H54 (cell line): ENCODE measurements around the gene METTL24.

Experiments
- DNase-seq: peaks from one replicate; pipeline ENCODE4 v3.0.0; 2011; ENCODE audit warnings: low spot score, mixed read lengths; ENCODE audit not compliant: insufficient read length
- FAIRE-seq: peaks from 3 replicates; lab custom pipeline; 2011; peaks lifted over from hg19 to GRCh38; lab: Jason Lieb, UNC
- POLR2A ChIP-seq: IDR thresholded peaks from 2 replicates; pipeline ENCODE4 v1.6.1; 2011; ENCODE audit warnings: low read depth, mild to moderate bottlenecking, low read length

METTL24 gene

GRCh38 chr6:110337486-110337885, 20.7 kb downstream of the METTL24 start:
- DNase-seq = no peak
- FAIRE-seq = no peak
- TF ChIP-seq POLR2A = no peak

GRCh38 chr6:110334423-110335180, 23.5 kb downstream of the METTL24 start:
- DNase-seq (no peak), FAIRE-seq (no peak)
- TF ChIP-seq POLR2A = no peak

DNA sequence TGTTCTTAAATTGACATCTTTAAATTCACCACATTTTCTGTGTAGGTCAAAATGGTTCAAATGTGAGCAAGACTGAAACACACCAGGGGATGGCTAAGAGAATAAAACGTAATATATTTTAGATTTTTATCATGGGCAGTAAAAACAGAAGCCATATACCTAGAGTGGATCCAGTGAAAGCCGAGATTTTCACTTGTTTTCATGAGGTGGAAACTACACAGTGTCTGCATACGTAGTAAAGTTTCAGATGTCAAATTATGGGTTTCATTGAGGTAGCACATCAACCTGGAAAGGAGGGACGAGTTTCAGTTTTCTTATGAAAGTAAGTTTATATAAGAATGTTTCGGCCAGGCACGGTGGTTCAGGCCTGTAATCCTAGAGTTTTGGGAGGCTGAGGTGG, 25.9 kb downstream of the METTL24 start:
- FAIRE-seq = no peak

GRCh38 chr6:110331816-110332215, 26.3 kb downstream of the METTL24 start:
- no peak for DNase-seq
- no peak for TF ChIP-seq POLR2A
- no peak for FAIRE-seq

More for the DNA sequence above, 25.9 kb downstream of the METTL24 start:
- no peak for DNase-seq
- no peak for TF ChIP-seq POLR2A

DNA sequence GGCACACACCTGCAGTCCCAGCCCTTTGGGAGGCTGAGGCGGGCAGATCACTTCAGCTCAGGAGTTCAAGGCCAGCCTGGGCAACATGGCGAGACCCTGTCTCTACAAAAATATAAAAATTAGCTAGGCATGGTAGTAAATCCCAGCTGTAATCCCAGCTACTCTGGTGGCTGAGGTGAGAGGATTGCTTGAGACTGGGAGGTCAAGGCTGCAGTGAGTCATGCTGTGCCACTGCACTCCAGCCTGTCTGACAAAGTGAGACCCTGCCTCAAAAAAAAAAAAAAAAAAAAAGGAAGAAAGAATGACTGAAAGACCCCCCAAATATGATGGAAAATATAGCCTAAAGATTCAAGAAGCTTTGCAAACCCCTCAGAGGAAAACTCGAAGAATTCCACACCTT, 26.8 kb downstream of the METTL24 start:
- TF ChIP-seq POLR2A = no peak
- no peak for DNase-seq
- no peak for FAIRE-seq

GRCh38 chr6:110329714-110330436, 28.3 kb downstream of the METTL24 start:
- FAIRE-seq (no peak), DNase-seq (no peak)

GRCh38 chr6:110329348-110329713, 28.8 kb downstream of the METTL24 start:
- TF ChIP-seq POLR2A = no peak
- DNase-seq (no peak), FAIRE-seq (no peak)

More at GRCh38 chr6:110329714-110330436, 28.3 kb downstream of the METTL24 start:
- no peak for TF ChIP-seq POLR2A

DNA sequence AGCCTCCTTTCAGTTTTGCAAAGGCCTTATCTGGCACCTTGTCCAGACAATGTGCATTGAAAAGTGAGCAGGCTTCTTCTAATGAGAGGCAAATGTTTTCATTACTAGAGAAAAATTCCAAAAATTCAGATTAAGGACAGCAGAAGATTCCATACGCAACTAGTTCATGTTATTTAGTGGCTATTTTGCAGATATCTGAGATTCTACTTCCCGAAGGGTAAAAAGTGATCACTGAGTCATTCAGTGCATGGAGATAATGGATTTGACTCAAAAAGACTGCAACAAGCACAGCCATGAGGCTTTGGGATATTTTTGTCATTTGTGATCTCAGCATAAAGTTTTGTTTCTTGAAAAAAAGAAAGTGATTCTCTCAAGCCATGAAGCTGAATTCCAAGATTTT, 29.9 kb downstream of the METTL24 start:
- TF ChIP-seq POLR2A = no peak
- FAIRE-seq (no peak), DNase-seq (no peak)

DNA sequence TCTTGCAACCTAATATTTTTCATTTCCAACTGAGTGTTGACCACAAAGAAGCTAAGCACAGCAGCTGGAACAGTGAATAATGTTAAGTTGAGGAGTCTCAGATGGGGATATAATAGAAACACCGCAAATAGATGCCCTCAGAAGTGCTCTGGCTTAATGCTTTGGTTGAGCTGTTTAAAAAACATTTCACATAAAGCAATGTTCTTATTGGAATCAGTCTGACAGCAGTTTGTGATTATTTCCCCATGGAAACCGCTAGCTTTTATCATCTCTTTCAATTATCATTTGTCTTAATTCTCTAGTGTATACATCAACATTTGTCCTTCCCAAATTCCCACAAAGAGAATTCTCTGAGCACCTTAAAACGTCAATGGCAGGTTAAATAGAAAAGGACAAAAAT, 30.8 kb downstream of the METTL24 start:
- FAIRE-seq = no peak
- no peak for TF ChIP-seq POLR2A
- DNase-seq = no peak

DNA sequence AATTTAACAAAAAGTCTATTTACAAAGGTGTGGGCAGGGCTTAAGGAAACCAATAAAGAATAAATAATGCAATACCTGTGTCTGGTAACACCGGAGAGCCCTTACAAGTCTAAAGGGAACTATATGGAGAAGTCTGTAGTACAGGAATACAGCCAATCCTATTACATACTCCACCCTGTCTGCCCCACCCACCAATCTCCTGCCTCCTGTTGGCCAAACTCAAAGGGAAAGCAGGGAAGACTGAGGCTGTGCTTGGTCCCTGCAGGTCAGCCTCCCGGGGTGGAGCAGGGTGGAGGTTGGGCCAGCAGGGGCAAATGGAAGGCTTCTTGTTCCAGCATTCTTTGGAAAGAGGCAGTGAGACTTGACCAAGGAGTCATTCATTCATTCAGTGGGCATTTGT, 31.5 kb downstream of the METTL24 start:
- TF ChIP-seq POLR2A = no peak
- DNase-seq (no peak), FAIRE-seq (no peak)

- DNase-seq (no peak), FAIRE-seq (no peak)
- no peak for TF ChIP-seq POLR2A
These were observed 32.1 kb downstream of the METTL24 start for GRCh38 chr6:110326057-110326456.

DNA sequence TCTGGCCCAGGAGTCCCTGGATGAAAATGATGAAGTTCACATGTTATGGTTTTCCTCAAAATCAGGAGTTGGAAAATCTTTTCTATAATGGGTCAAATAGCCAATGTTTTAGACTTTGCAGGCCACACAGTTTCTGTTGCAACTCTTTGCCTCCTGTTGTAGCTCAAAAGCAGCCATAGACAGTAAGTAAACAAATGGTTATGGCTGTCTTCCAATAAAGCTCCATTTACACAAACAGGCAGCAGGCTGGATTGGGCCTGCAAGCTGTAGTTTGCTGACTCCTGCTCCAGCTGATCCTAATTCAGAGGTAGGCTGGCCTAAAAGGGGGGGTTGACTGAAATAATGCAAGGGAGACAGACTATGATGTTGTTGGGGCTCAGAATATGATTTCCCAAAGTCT, 33.0 kb downstream of the METTL24 start:
- no peak for DNase-seq
- no peak for TF ChIP-seq POLR2A
- no peak for FAIRE-seq

DNA sequence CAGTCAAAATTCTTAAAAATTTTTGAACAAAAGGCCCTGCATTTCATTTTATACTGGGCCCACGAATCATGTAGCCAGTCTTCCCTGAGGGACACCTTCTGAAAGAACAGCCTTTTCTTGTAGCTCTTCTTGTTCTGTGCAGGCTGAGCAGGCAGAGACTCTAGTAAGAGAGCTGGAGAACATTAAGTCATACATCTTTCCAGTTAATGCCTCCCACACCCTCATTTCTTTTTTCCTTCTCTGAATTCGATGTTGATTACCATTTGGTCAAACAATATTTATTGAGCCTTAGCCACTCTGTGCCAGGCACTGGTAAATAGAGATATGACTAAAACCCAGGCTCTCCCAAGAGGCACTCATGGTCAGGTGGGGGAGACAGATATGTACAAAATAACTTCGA, 33.6 kb downstream of the METTL24 start:
- DNase-seq (no peak), FAIRE-seq (no peak)
- TF ChIP-seq POLR2A = no peak

DNA sequence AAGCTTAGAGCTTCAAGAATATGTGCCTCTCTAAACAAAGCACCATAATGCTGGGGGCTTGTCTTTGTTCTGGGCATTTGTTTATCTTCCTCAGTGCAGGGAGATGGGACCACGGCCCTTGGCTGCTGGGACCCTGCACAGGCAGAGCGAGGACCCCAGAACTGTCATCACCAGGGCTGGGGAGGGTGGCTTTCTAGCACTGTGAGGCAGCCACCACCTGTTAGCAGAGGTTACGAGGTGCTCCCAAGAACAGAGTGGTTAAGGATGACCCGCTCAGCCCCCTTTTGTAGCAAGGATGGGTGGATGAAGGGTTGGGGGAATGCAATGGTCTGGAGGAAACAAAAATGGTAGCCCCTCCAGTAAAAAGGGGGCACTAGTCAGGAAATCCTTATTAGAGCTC, 34.9 kb downstream of the METTL24 start:
- DNase-seq (no peak), FAIRE-seq (no peak)
- TF ChIP-seq POLR2A = no peak

DNA sequence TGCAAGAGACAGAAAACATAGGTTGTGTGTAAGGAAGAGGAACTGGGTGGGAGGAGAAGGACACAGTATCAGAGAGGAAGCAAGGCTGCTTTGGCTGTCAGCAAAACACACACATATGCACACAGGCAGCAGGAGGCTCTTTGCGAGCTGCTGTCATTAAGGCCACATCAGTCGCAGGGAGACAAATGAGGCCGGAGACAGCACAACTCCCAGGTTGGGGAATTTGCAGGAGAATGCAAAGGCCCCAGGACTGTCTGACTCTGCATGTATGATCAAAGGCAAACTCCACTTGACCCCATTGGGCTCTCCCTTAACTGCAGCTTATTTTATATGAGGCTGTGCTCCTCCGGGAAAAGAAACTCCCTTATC, 35.3 kb downstream of the METTL24 start:
- TF ChIP-seq POLR2A = no peak
- FAIRE-seq (no peak), DNase-seq (no peak)
